ENCODE data around the gene SLC35E1.

Gene SLC35E1

GRCh38 chr19:16572332-16573211 is at the start of gene SLC35E1:
Gene SLC35E1, minus strand, starts transcription at chr19:16572415. Its CDS starts 51 bp downstream, at chr19:16572364.
- Histone ChIP-seq H3K9me3 (ENCODE audit: insufficient read depth, low read depth, low read length) (no peaks in the 10 kb centered on the region), H3K27ac (ENCODE audit: low read length) (no peak within 1 kb of the TSS), H3K9ac (ENCODE audit: low read depth, low read length) (peak within 1 kb of the TSS; percentile 82), H3K27me3 (ENCODE audit: insufficient read depth, low read length) (no peaks in the 10 kb centered on the region), H3K4me1 (ENCODE audit: insufficient read depth, low read length) (0 out of 2 replicates have a peak, but pooled peaks cover 5% of the 10 kb centered on the region), H3K4me3 (ENCODE audit: low read length) (peak within 1 kb of the TSS; percentile 89), H3K36me3 (ENCODE audit: insufficient read depth, low read depth, low read length) (peaks cover 55% of the 10 kb centered on the region)

- Histone ChIP-seq H3K36me3 (ENCODE audit: insufficient read depth, low read depth, low read length) (peaks cover 23% of the 10 kb centered on the region), H3K4me1 (ENCODE audit: insufficient read depth, low read length) (peaks cover 17% of the 10 kb centered on the region; the same call in 1 of the 2 replicates), H3K27me3 (ENCODE audit: insufficient read depth, low read length) (no peaks in the 10 kb centered on the region), H3K9me3 (ENCODE audit: insufficient read depth, low read depth, low read length) (no peaks in the 10 kb centered on the region), H3K9ac (ENCODE audit: low read depth, low read length) (no peak overlapping the region), H3K27ac (ENCODE audit: low read length) (no peak overlapping the region), H3K4me3 (ENCODE audit: low read length) (no peak overlapping the region)
Observed at GRCh38 chr19:16621165-16621800, 49.1 kb upstream of the SLC35E1 start.

- Histone ChIP-seq H3K4me3 (ENCODE audit: low read length) (no peak overlapping the region), H3K9me3 (ENCODE audit: insufficient read depth, low read depth, low read length) (no peaks in the 10 kb centered on the region), H3K27ac (ENCODE audit: low read length) (no peak overlapping the region), H3K4me1 (ENCODE audit: insufficient read depth, low read length) (peaks cover 14% of the 10 kb centered on the region; the same call in 1 of the 2 replicates), H3K27me3 (ENCODE audit: insufficient read depth, low read length) (no peaks in the 10 kb centered on the region), H3K36me3 (ENCODE audit: insufficient read depth, low read depth, low read length) (peaks cover 23% of the 10 kb centered on the region), H3K9ac (ENCODE audit: low read depth, low read length) (no peak overlapping the region)
Observed at GRCh38 chr19:16620584-16620983, 48.4 kb upstream of the SLC35E1 start.

GRCh38 chr19:16620018-16620417 is 47.8 kb upstream of the SLC35E1 start:
- H3K4me1 ChIP-seq (ENCODE audit: insufficient read depth, low read length), result peaks cover 12% of the 10 kb centered on the region; the same call in 1 of the 2 replicates
- H3K4me3 ChIP-seq (ENCODE audit: low read length), result no peak overlapping the region
- no peak overlapping the region for H3K9ac ChIP-seq (ENCODE audit: low read depth, low read length)
- no peaks in the 10 kb centered on the region for H3K9me3 ChIP-seq (ENCODE audit: insufficient read depth, low read depth, low read length)
- peaks cover 23% of the 10 kb centered on the region for H3K36me3 ChIP-seq (ENCODE audit: insufficient read depth, low read depth, low read length)
- no peak overlapping the region for H3K27ac ChIP-seq (ENCODE audit: low read length)
- H3K27me3 ChIP-seq (ENCODE audit: insufficient read depth, low read length), result no peaks in the 10 kb centered on the region

- H3K4me1 ChIP-seq (ENCODE audit: insufficient read depth, low read length), result peaks cover 7% of the 10 kb centered on the region; the same call in 1 of the 2 replicates
- H3K4me3 ChIP-seq (ENCODE audit: low read length), result no peak overlapping the region
- no peak overlapping the region for H3K27ac ChIP-seq (ENCODE audit: low read length)
- peaks cover 18% of the 10 kb centered on the region for H3K36me3 ChIP-seq (ENCODE audit: insufficient read depth, low read depth, low read length)
- no peaks in the 10 kb centered on the region for H3K9me3 ChIP-seq (ENCODE audit: insufficient read depth, low read depth, low read length)
- H3K27me3 ChIP-seq (ENCODE audit: insufficient read depth, low read length), result no peaks in the 10 kb centered on the region
- no peak overlapping the region for H3K9ac ChIP-seq (ENCODE audit: low read depth, low read length)
Observed at GRCh38 chr19:16619457-16619856, 47.2 kb upstream of the SLC35E1 start.

- H3K9ac ChIP-seq (ENCODE audit: low read depth, low read length), result no peak overlapping the region
Observed at GRCh38 chr19:16618248-16618647, 46.0 kb upstream of the SLC35E1 start.

GRCh38 chr19:16615808-16616207 is 43.6 kb upstream of the SLC35E1 start:
- Histone ChIP-seq H3K36me3 (ENCODE audit: insufficient read depth, low read depth, low read length) (no peaks in the 10 kb centered on the region), H3K27me3 (ENCODE audit: insufficient read depth, low read length) (no peaks in the 10 kb centered on the region), H3K9ac (ENCODE audit: low read depth, low read length) (no peak overlapping the region), H3K4me1 (ENCODE audit: insufficient read depth, low read length) (peaks cover 3% of the 10 kb centered on the region; the same call in 1 of the 2 replicates), H3K4me3 (ENCODE audit: low read length) (no peak overlapping the region), H3K27ac (ENCODE audit: low read length) (no peak overlapping the region), H3K9me3 (ENCODE audit: insufficient read depth, low read depth, low read length) (no peaks in the 10 kb centered on the region)

More at GRCh38 chr19:16618248-16618647, 46.0 kb upstream of the SLC35E1 start:
- peaks cover 3% of the 10 kb centered on the region; the same call in 1 of the 2 replicates for H3K4me1 ChIP-seq (ENCODE audit: insufficient read depth, low read length)
- H3K4me3 ChIP-seq (ENCODE audit: low read length), result no peak overlapping the region
- H3K27ac ChIP-seq (ENCODE audit: low read length), result no peak overlapping the region
- no peaks in the 10 kb centered on the region for H3K27me3 ChIP-seq (ENCODE audit: insufficient read depth, low read length)
- peaks cover 6% of the 10 kb centered on the region; the same call in 1 of the 2 replicates for H3K36me3 ChIP-seq (ENCODE audit: insufficient read depth, low read depth, low read length)
- no peaks in the 10 kb centered on the region for H3K9me3 ChIP-seq (ENCODE audit: insufficient read depth, low read depth, low read length)

- Histone ChIP-seq H3K4me1 (ENCODE audit: insufficient read depth, low read length) (peaks cover 3% of the 10 kb centered on the region; the same call in 1 of the 2 replicates), H3K27me3 (ENCODE audit: insufficient read depth, low read length) (no peaks in the 10 kb centered on the region), H3K36me3 (ENCODE audit: insufficient read depth, low read depth, low read length) (no peaks in the 10 kb centered on the region), H3K4me3 (ENCODE audit: low read length) (no peak overlapping the region), H3K9me3 (ENCODE audit: insufficient read depth, low read depth, low read length) (no peaks in the 10 kb centered on the region), H3K9ac (ENCODE audit: low read depth, low read length) (no peak overlapping the region), H3K27ac (ENCODE audit: low read length) (no peak overlapping the region)
Observed at GRCh38 chr19:16614941-16615340, 42.7 kb upstream of the SLC35E1 start.

- Histone ChIP-seq H3K27ac (ENCODE audit: low read length) (no peak overlapping the region), H3K36me3 (ENCODE audit: insufficient read depth, low read depth, low read length) (no peaks in the 10 kb centered on the region), H3K27me3 (ENCODE audit: insufficient read depth, low read length) (no peaks in the 10 kb centered on the region), H3K9me3 (ENCODE audit: insufficient read depth, low read depth, low read length) (no peaks in the 10 kb centered on the region), H3K9ac (ENCODE audit: low read depth, low read length) (no peak overlapping the region), H3K4me3 (ENCODE audit: low read length) (no peak overlapping the region), H3K4me1 (ENCODE audit: insufficient read depth, low read length) (peaks cover 3% of the 10 kb centered on the region; the same call in 1 of the 2 replicates)
Observed at GRCh38 chr19:16613841-16614240, 41.6 kb upstream of the SLC35E1 start.

GRCh38 chr19:16612636-16613035 is 40.4 kb upstream of the SLC35E1 start:
- no peaks in the 10 kb centered on the region for H3K9me3 ChIP-seq (ENCODE audit: insufficient read depth, low read depth, low read length)
- peaks cover 3% of the 10 kb centered on the region; the same call in 1 of the 2 replicates for H3K4me1 ChIP-seq (ENCODE audit: insufficient read depth, low read length)
- H3K27me3 ChIP-seq (ENCODE audit: insufficient read depth, low read length), result no peaks in the 10 kb centered on the region
- H3K9ac ChIP-seq (ENCODE audit: low read depth, low read length), result no peak overlapping the region
- H3K27ac ChIP-seq (ENCODE audit: low read length), result no peak overlapping the region
- H3K4me3 ChIP-seq (ENCODE audit: low read length), result no peak overlapping the region
- H3K36me3 ChIP-seq (ENCODE audit: insufficient read depth, low read depth, low read length), result no peaks in the 10 kb centered on the region

- Histone ChIP-seq H3K36me3 (ENCODE audit: insufficient read depth, low read depth, low read length) (no peaks in the 10 kb centered on the region), H3K9ac (ENCODE audit: low read depth, low read length) (no peak overlapping the region), H3K9me3 (ENCODE audit: insufficient read depth, low read depth, low read length) (no peaks in the 10 kb centered on the region), H3K4me1 (ENCODE audit: insufficient read depth, low read length) (no peaks in the 10 kb centered on the region; the same call in 1 of the 2 replicates), H3K4me3 (ENCODE audit: low read length) (no peak overlapping the region), H3K27ac (ENCODE audit: low read length) (no peak overlapping the region), H3K27me3 (ENCODE audit: insufficient read depth, low read length) (no peaks in the 10 kb centered on the region)
Observed at GRCh38 chr19:16611121-16611520, 38.9 kb upstream of the SLC35E1 start.

Measured in iPS-20b (cell line).